Vagina (tissue), 2 donors: ENCODE measurements around the gene CUBN. TPM values are rescaled to one million over a fixed set of nuclear protein-coding genes. Genes with fewer than 3 reads are reported as not detected.

Experiments used
- DNase-seq, 2 donors: peaks; one replicate each; pipeline ENCODE4 v3.0.0-alpha.2; 2017; ENCODE audit errors: extremely low spot score in 2 of 2
- H3K27ac ChIP-seq: fragments of 200-600 bp; sonication (generic); one replicate; pipeline ENCODE4 v1.5.1; 2019
- H3K27me3 ChIP-seq: fragments of 200-600 bp; sonication (generic); one replicate; pipeline ENCODE4 v1.5.1; 2019
- H3K36me3 ChIP-seq, 2 donors: fragments of 200-600 bp; sonication (generic); one replicate each; pipeline ENCODE4 v1.5.1; 2017 to 2019
- H3K4me1 ChIP-seq: fragments of 200-600 bp; sonication (generic); one replicate; pipeline ENCODE4 v1.5.1; 2019
- H3K4me3 ChIP-seq, 2 donors: fragments of 200-600 bp; sonication (generic); 1 replicate in 1 of 2; 2 replicates in 1 of 2; pipeline ENCODE4 v1.5.1; 2016 to 2019
- H3K9me3 ChIP-seq: fragments of 200-600 bp; sonication (generic); one replicate; pipeline ENCODE4 v1.5.1; 2019
- POLR2A ChIP-seq, 2 donors: fragments of 450-650 bp; IDR thresholded peaks; one replicate each; pipeline ENCODE4 v1.6.1; 2017; ENCODE audit warnings: antibody characterized with exemption in 2 of 2, mild to moderate bottlenecking in 2 of 2, moderate library complexity in 2 of 2
- POLR2AphosphoS5 ChIP-seq, 2 donors: sonication (generic); formaldehyde crosslinking; IDR thresholded peaks; one replicate each; pipeline ENCODE4 v1.9.0; 2017; ENCODE audit warnings: antibody characterized with exemption in 2 of 2, mild to moderate bottlenecking in 2 of 2, low read depth in 1 of 2; ENCODE audit not compliant: insufficient read depth in 1 of 2
- intact Hi-C: fragments of 100-400 bp; cut with DNase I; formaldehyde crosslinking; loops from one replicate; pipeline ENCODE4 v1.15.1; 2023
- total RNA-seq: library from RNA; depleted of rRNA; stranded (reverse); fragments of >200 nt; gene quantifications from one replicate; pipeline ENCODE4 v1.2.3, GENCODE V29; 2016
- TF ChIP-seq, protein P1 (sequence below), 3 experiments: fragments of 450-650 bp in 2 of 3; fragments of 200-600 bp in 1 of 3; sonication (generic) in 1 of 3; IDR thresholded peaks; one replicate each; pipeline ENCODE4 v1.5.1; 2017 to 2019; ENCODE audit warnings: antibody characterized with exemption in 3 of 3, mild to moderate bottlenecking in 2 of 3, moderate library complexity in 2 of 3

CUBN gene
- total RNA-seq, 1 donor from 2014 or later: 4.4 TPM

DNA sequence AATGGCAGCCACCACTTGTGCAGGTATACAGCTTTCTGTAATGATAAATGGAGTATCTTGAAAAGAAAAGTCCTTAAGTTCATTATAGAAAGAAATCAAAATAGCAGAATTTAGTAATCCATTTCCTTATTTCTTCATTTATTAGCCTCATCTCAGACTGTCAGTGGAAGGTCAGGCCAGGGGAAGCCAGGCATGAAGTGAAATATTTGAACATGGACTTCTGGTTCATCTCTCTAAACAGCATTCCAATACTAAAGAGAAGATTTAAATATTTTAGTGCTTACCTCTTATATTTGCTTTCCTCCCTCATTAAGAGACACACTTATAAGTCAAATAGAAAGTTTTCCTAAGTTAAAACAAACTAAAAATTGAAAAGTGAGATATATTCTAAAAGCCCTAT, 45.0 kb upstream of the CUBN start:
- Histone ChIP-seq H3K27me3 (no peaks in the 10 kb centered on the region), H3K4me3 (no peak overlapping the region), H3K27ac (no peak overlapping the region), H3K36me3 (no peaks in the 10 kb centered on the region), H3K4me1 (no peaks in the 10 kb centered on the region), H3K9me3 (no peaks in the 10 kb centered on the region)
- no peak for DNase-seq
- intact Hi-C loops: no loop called here
- TF ChIP-seq POLR2A (IDR thresholded peaks at IDR 0.05) (no peak), POLR2AphosphoS5 (IDR thresholded peaks at IDR 0.05; ENCODE audit: insufficient read depth in 1 of 2, low read depth in 1 of 2) (no peak)
- TF ChIP-seq, protein P1, sequence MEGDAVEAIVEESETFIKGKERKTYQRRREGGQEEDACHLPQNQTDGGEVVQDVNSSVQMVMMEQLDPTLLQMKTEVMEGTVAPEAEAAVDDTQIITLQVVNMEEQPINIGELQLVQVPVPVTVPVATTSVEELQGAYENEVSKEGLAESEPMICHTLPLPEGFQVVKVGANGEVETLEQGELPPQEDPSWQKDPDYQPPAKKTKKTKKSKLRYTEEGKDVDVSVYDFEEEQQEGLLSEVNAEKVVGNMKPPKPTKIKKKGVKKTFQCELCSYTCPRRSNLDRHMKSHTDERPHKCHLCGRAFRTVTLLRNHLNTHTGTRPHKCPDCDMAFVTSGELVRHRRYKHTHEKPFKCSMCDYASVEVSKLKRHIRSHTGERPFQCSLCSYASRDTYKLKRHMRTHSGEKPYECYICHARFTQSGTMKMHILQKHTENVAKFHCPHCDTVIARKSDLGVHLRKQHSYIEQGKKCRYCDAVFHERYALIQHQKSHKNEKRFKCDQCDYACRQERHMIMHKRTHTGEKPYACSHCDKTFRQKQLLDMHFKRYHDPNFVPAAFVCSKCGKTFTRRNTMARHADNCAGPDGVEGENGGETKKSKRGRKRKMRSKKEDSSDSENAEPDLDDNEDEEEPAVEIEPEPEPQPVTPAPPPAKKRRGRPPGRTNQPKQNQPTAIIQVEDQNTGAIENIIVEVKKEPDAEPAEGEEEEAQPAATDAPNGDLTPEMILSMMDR (IDR thresholded peaks at IDR 0.05): no peak

DNA sequence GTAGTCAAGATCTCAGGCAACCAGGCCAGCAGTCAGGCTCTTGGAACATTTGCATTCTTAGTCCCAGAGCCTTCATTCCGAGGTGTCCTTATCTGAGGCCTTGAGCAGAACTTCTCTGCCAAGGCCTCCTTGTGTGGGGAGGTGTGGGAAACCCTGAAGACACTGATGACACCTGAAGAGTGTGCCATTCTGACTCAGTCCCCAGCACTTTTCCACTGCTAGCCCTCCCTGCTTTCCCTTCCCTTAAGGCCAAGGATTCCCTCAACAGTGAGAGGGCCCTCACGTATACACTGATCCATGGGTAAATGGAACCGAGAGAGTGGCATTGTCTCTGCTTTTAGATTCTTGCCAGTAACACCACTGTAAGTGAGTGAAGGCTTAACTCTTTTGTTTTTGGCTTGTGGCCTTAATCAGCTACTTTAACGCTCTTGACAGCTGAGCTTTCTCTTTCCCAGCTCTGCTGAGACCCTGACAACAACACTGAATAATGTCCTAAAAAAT, 41.6 kb upstream of the CUBN start:
- Histone ChIP-seq H3K4me3 (no peak overlapping the region), H3K27ac (no peak overlapping the region), H3K9me3 (no peaks in the 10 kb centered on the region), H3K4me1 (no peaks in the 10 kb centered on the region), H3K36me3 (no peaks in the 10 kb centered on the region), H3K27me3 (no peaks in the 10 kb centered on the region)
- TF ChIP-seq POLR2AphosphoS5 (IDR thresholded peaks at IDR 0.05; ENCODE audit: insufficient read depth in 1 of 2, low read depth in 1 of 2): no peak
- TF ChIP-seq POLR2A (IDR thresholded peaks at IDR 0.05): no peak
- TF ChIP-seq, protein P1 (IDR thresholded peaks at IDR 0.05): no peak
- intact Hi-C loops: no loop called here
- DNase-seq: no peak

DNA sequence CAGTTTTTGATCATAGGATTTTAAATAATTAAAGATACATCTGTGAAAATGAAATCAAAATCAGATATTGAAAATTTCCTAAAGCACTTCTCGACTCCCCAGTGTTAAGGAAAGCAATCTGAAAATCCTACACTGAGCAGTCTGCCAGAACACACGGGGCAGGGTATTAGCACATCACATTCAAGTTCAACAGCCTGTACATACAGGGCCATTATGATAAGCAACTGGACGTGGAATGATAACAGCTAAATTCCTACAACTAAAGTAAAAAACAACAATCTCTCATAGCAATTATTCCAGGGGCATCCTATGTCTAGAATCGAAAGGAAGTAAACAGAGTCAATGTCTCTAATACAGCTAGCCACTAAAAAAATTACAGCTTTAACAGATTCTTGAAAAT, 40.2 kb upstream of the CUBN start:
- TF ChIP-seq POLR2A (IDR thresholded peaks at IDR 0.05) (no peak), POLR2AphosphoS5 (IDR thresholded peaks at IDR 0.05; ENCODE audit: insufficient read depth in 1 of 2, low read depth in 1 of 2) (no peak)
- TF ChIP-seq, protein P1 (IDR thresholded peaks at IDR 0.05): no peak
- intact Hi-C loops: no loop called here
- no peak overlapping the region for H3K27ac ChIP-seq

DNA sequence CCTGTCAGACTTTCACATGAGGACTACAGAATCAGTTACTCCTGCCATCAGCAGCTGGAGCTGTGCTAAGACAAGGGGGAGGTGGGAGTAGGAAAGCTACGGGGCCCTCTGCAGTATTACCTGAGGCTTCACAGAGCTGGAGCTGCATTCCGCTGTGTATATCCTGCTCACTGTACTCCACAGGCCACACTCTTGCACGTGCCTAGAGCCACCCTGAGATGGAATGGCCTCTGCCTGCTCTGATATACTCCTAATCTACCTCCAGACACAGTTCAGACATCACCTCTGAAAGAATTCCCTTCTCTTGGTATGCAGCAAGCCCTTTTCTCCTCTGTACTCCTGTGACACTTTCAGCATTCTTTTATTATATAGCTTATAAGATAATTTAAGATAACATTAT, 37.1 kb upstream of the CUBN start:
- intact Hi-C loops: no loop called here
- Histone ChIP-seq H3K4me1 (no peaks in the 10 kb centered on the region), H3K4me3 (no peak overlapping the region), H3K9me3 (no peaks in the 10 kb centered on the region), H3K36me3 (no peaks in the 10 kb centered on the region), H3K27me3 (no peaks in the 10 kb centered on the region), H3K27ac (no peak overlapping the region)
- TF ChIP-seq, protein P1 (IDR thresholded peaks at IDR 0.05): no peak
- TF ChIP-seq POLR2A (IDR thresholded peaks at IDR 0.05): no peak
- TF ChIP-seq POLR2AphosphoS5 (IDR thresholded peaks at IDR 0.05; ENCODE audit: insufficient read depth in 1 of 2, low read depth in 1 of 2): no peak
- no peak for DNase-seq

More for the DNA sequence above, 40.2 kb upstream of the CUBN start:
- H3K4me3 ChIP-seq: no peak overlapping the region
- no peaks in the 10 kb centered on the region for H3K36me3 ChIP-seq
- H3K4me1 ChIP-seq: no peaks in the 10 kb centered on the region
- H3K9me3 ChIP-seq: no peaks in the 10 kb centered on the region
- DNase-seq: no peak
- no peaks in the 10 kb centered on the region for H3K27me3 ChIP-seq

- H3K36me3 ChIP-seq: no peaks in the 10 kb centered on the region
- no peaks in the 10 kb centered on the region for H3K9me3 ChIP-seq
- no peak for TF ChIP-seq POLR2AphosphoS5 (IDR thresholded peaks at IDR 0.05; ENCODE audit: insufficient read depth in 1 of 2, low read depth in 1 of 2)
- TF ChIP-seq POLR2A (IDR thresholded peaks at IDR 0.05): no peak
- TF ChIP-seq, protein P1 (IDR thresholded peaks at IDR 0.05): no peak
- no peaks in the 10 kb centered on the region for H3K4me1 ChIP-seq
- H3K27ac ChIP-seq: no peak overlapping the region
- no peak for DNase-seq
- no peaks in the 10 kb centered on the region for H3K27me3 ChIP-seq
- intact Hi-C loops: no loop called here
- H3K4me3 ChIP-seq: no peak overlapping the region
Observed at GRCh38 chr10:17162828-17163227, 33.2 kb upstream of the CUBN start.
